ENCODE results near the gene NRG2. TPM values are rescaled to one million over a fixed set of nuclear protein-coding genes. Genes with fewer than 3 reads are reported as not detected.

Gene NRG2
- total RNA-seq, 1 experiment from 2014 or later, result 1.8 TPM

- Histone ChIP-seq H3K36me3 (ENCODE audit: low read depth, low read length) (no peaks in the 10 kb centered on the region), H3K27ac (ENCODE audit: low read length) (no peak overlapping the region), H3K79me2 (ENCODE audit: low read length) (no peaks in the 10 kb centered on the region), H3K9me2 (replicated peaks; ENCODE audit: low read length) (no peaks in the 10 kb centered on the region), H3K27me3 (ENCODE audit: low read length) (peaks cover 23% of the 10 kb centered on the region), H3K4me2 (ENCODE audit: low read length) (no peak overlapping the region), H3K9ac (ENCODE audit: low read length) (no peak overlapping the region), H2AFZ (ENCODE audit: low read length) (no peak overlapping the region), H4K20me1 (ENCODE audit: low read length) (no peaks in the 10 kb centered on the region), H3F3A (ENCODE audit: low read length, unreplicated experiment) (no peaks in the 10 kb centered on the region), H3K4me3 (ENCODE audit: low read length) (no peak overlapping the region), H3K9me3 (ENCODE audit: low read length) (no peaks in the 10 kb centered on the region), H3K4me1 (ENCODE audit: insufficient read depth, low read length) (no peaks in the 10 kb centered on the region)
- intact Hi-C loops (cut with micrococcal nuclease), result no loop called here
- no peak for DNase-seq
- BruUV-seq (replicated peaks), result no TSS peak
- POLR2A ChIA-PET (ENCODE audit: unreplicated experiment), result no interaction called here
- no peak for ATAC-seq
- CTCF ChIA-PET, result no interaction called here
- no peak for TF ChIP-seq EZH2phosphoT487 (IDR thresholded peaks at IDR 0.05; ENCODE audit: borderline replicate concordance, low read length)
- TF ChIP-seq EZH2 (IDR thresholded peaks at IDR 0.05; ENCODE audit: low read length, unreplicated experiment), result no peak
- no peak for TF ChIP-seq CTCF (conservative IDR thresholded peaks at IDR 0.05; ENCODE audit: low read depth, low read length)
These were observed 206.5 kb downstream of the NRG2 start for GRCh38 chr5:139836469-139837208.

DNA sequence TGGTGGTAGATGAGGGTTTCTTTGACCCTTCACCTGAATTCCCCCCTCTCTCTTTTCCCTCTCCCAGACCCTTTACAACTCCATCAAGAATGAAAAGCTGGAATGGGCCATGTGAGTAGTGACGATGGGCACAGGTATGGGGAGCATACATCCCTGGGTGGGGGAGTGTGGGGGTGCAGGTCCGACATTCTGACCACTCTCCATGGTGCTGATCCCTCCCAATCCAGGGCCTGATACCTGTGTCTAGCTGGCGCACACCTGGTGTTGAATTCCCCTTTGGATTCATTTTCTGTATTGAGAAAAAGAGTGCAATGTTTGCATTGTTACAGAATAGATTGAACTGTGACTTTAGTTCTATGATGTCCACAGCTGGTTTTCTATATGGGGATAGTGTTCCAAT lies 207.4 kb downstream of the NRG2 start:
- no peaks in the 10 kb centered on the region for H3F3A ChIP-seq (ENCODE audit: low read length, unreplicated experiment)
- ChIA-PET CTCF (no interaction called here), POLR2A (ENCODE audit: unreplicated experiment) (no interaction called here)
- no peak overlapping the region for H2AFZ ChIP-seq (ENCODE audit: low read length)
- no peaks in the 10 kb centered on the region for H3K79me2 ChIP-seq (ENCODE audit: low read length)
- H3K9me2 ChIP-seq (replicated peaks; ENCODE audit: low read length), result no peaks in the 10 kb centered on the region
- peaks cover 27% of the 10 kb centered on the region for H3K27me3 ChIP-seq (ENCODE audit: low read length)
- intact Hi-C loops (cut with micrococcal nuclease), result no loop called here
- no peak overlapping the region for H3K4me2 ChIP-seq (ENCODE audit: low read length)
- ATAC-seq, result no peak
- no peaks in the 10 kb centered on the region for H3K9me3 ChIP-seq (ENCODE audit: low read length)
- H3K36me3 ChIP-seq (ENCODE audit: low read depth, low read length), result no peaks in the 10 kb centered on the region
- TF ChIP-seq EZH2phosphoT487 (IDR thresholded peaks at IDR 0.05; ENCODE audit: borderline replicate concordance, low read length) (no peak), EZH2 (IDR thresholded peaks at IDR 0.05; ENCODE audit: low read length, unreplicated experiment) (no peak), CTCF (conservative IDR thresholded peaks at IDR 0.05; ENCODE audit: low read depth, low read length) (no peak)
- H4K20me1 ChIP-seq (ENCODE audit: low read length), result no peaks in the 10 kb centered on the region
- BruUV-seq (replicated peaks), result no TSS peak
- no peaks in the 10 kb centered on the region for H3K4me1 ChIP-seq (ENCODE audit: insufficient read depth, low read length)
- H3K4me3 ChIP-seq (ENCODE audit: low read length), result no peak overlapping the region
- no peak overlapping the region for H3K27ac ChIP-seq (ENCODE audit: low read length)
- DNase-seq, result no peak
- H3K9ac ChIP-seq (ENCODE audit: low read length), result no peak overlapping the region

DNA sequence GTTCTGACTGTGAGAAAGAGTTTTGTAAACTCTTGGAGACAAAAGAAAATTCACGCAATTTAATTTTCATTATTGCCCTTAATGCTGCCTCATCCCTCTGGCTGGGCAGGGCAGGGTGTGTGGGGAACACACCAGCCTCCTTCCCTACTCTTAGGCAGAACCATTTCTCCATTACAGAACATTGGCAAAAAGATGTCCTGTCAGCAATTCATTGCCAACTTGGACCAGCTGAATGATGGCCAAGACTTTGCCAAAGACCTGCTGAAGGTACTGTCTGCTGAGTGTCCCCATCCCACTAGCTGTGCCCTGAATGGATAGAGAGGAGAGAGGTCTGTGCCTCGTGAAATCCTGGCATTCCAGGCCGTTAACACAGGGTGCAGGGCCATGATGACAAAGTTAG lies 209.6 kb downstream of the NRG2 start:
- no TSS peak for BruUV-seq (replicated peaks)
- no peak overlapping the region for H3K4me2 ChIP-seq (ENCODE audit: low read length)
- intact Hi-C loops (cut with micrococcal nuclease), result no loop called here
- H3K9me3 ChIP-seq (ENCODE audit: low read length), result no peaks in the 10 kb centered on the region
- no peak overlapping the region for H3K27ac ChIP-seq (ENCODE audit: low read length)
- H3K36me3 ChIP-seq (ENCODE audit: low read depth, low read length), result no peaks in the 10 kb centered on the region
- CTCF ChIA-PET, result no interaction called here
- peaks cover 30% of the 10 kb centered on the region for H3K27me3 ChIP-seq (ENCODE audit: low read length)
- no peaks in the 10 kb centered on the region for H3K79me2 ChIP-seq (ENCODE audit: low read length)
- H3K4me1 ChIP-seq (ENCODE audit: insufficient read depth, low read length), result no peaks in the 10 kb centered on the region
- no peak overlapping the region for H3K4me3 ChIP-seq (ENCODE audit: low read length)
- ATAC-seq, result no peak
- H3K9me2 ChIP-seq (replicated peaks; ENCODE audit: low read length), result no peaks in the 10 kb centered on the region
- DNase-seq, result no peak
- no peaks in the 10 kb centered on the region for H4K20me1 ChIP-seq (ENCODE audit: low read length)
- TF ChIP-seq EZH2phosphoT487 (IDR thresholded peaks at IDR 0.05; ENCODE audit: borderline replicate concordance, low read length) (no peak), CTCF (conservative IDR thresholded peaks at IDR 0.05; ENCODE audit: low read depth, low read length) (no peak), EZH2 (IDR thresholded peaks at IDR 0.05; ENCODE audit: low read length, unreplicated experiment) (no peak)
- H2AFZ ChIP-seq (ENCODE audit: low read length), result no peak overlapping the region
- no peak overlapping the region for H3K9ac ChIP-seq (ENCODE audit: low read length)
- POLR2A ChIA-PET (ENCODE audit: unreplicated experiment), result no interaction called here
- H3F3A ChIP-seq (ENCODE audit: low read length, unreplicated experiment), result no peaks in the 10 kb centered on the region

All from PC-3 (cell line).